B cell (primary cell): ENCODE measurements around the gene LCT. TPM values are rescaled to one million over a fixed set of nuclear protein-coding genes. Genes with fewer than 3 reads are reported as not detected.
"Not testable (repeated sequence)": the region's sequence is repeated elsewhere in the genome, so short reads cannot be mapped to it uniquely, and the experiment has no call there.

Experiments
- ATAC-seq: fragments of 200-7000 bp; cut with Tn5 transposase; one replicate; pipeline ENCODE4 v1.10.0; 2021; ENCODE audit warnings: low read depth, mild to moderate bottlenecking, moderate number of reproducible peaks, moderate library complexity
- CTCF ChIA-PET: fragments of 350-600 bp; sonication (Branson Sonifier 250); formaldehyde crosslinking; loops from one replicate; lab custom pipeline; 2021; ENCODE audit warnings: antibody characterized with exemption, inconsistent platforms; lab: Charles Lee
- POLR2A ChIA-PET: fragments of 350-600 bp; sonication (Branson Sonifier 250); formaldehyde crosslinking; loops from one replicate; lab custom pipeline; 2021; ENCODE audit warnings: antibody characterized with exemption; lab: Charles Lee
- DNase-seq: peaks from one replicate; pipeline ENCODE4 v3.0.0; 2013
- H2AFZ ChIP-seq: 2 replicates; pipeline ENCODE4 v1.6.1; 2012; ENCODE audit warnings: mild to moderate bottlenecking, low read depth, low read length; ENCODE audit not compliant: insufficient read depth, poor library complexity, severe bottlenecking
- H3K27ac ChIP-seq, 2 donors: 1 replicate in 1 of 2; 2 replicates in 1 of 2; pipeline ENCODE4 v1.5.1; 2012 to 2013; ENCODE audit warnings: low read length in 2 of 2, mild to moderate bottlenecking in 2 of 2, moderate library complexity in 1 of 2
- H3K27me3 ChIP-seq, 4 experiments: fragments of 200-600 bp in 1 of 4; sonication (generic) in 1 of 4; replicated peaks in 1 of 4; 1 replicate in 2 of 4; 2 replicates in 2 of 4; pipeline versions ENCODE4 v1.6.1 to v1.7.0; 2013 to 2016; ENCODE audit warnings: low read length in 3 of 4, mild to moderate bottlenecking in 2 of 4, mixed read lengths in 1 of 4, moderate library complexity in 1 of 4; ENCODE audit not compliant: insufficient read depth in 4 of 4, control insufficient read depth in 3 of 4; ENCODE audit errors: control extremely low read depth in 1 of 4
- H3K36me3 ChIP-seq, 2 experiments: replicated peaks in 1 of 2; 1 replicate in 1 of 2; 2 replicates in 1 of 2; pipeline versions ENCODE4 v1.6.1 to v1.7.1; 2013; ENCODE audit warnings: low read length in 1 of 2; ENCODE audit not compliant: insufficient read depth in 2 of 2, control insufficient read depth in 1 of 2; ENCODE audit errors: control extremely low read depth in 1 of 2, extremely low read depth in 1 of 2
- H3K4me1 ChIP-seq, 2 donors: fragments of 200-600 bp in 1 of 2; sonication (generic) in 1 of 2; 1 replicate in 1 of 2; 2 replicates in 1 of 2; pipeline versions ENCODE4 v1.5.1 to v1.6.1; 2013 to 2017; ENCODE audit warnings: low read length in 2 of 2; ENCODE audit not compliant: control insufficient read depth in 2 of 2, insufficient read depth in 2 of 2
- H3K4me2 ChIP-seq: replicated peaks from 2 replicates; pipeline ENCODE3; 2012; ENCODE audit warnings: mild to moderate bottlenecking, low read depth, low read length; ENCODE audit not compliant: poor library complexity, severe bottlenecking
- H3K4me3 ChIP-seq, 5 experiments: fragments of 200-600 bp in 1 of 5; sonication (generic) in 1 of 5; 1 replicate in 3 of 5; 2 replicates in 2 of 5; pipeline versions ENCODE4 v1.5.1 to v1.7.0; 2011 to 2016; ENCODE audit warnings: low read length in 4 of 5, mild to moderate bottlenecking in 4 of 5, low read depth in 2 of 5, control low read depth in 1 of 5, moderate library complexity in 1 of 5; ENCODE audit not compliant: insufficient read depth in 1 of 5; ENCODE audit errors: control extremely low read depth in 1 of 5, extremely low read depth in 1 of 5
- H3K79me2 ChIP-seq: fragments of 200-600 bp; sonication (generic); one replicate; pipeline ENCODE4 v1.6.0; 2016; ENCODE audit warnings: low read length; ENCODE audit not compliant: control insufficient read depth, insufficient read depth
- H3K9ac ChIP-seq: fragments of 200-600 bp; sonication (generic); 2 replicates; pipeline ENCODE4 v1.6.1; 2017; ENCODE audit warnings: mild to moderate bottlenecking, low read length, moderate library complexity
- H3K9me3 ChIP-seq, 3 donors: one replicate each; pipeline versions ENCODE4 v1.6.1 to v1.7.1; 2013; ENCODE audit warnings: low read length in 2 of 3; ENCODE audit not compliant: control insufficient read depth in 2 of 3, insufficient read depth in 1 of 3; ENCODE audit errors: control extremely low read depth in 1 of 3
- H4K20me1 ChIP-seq: 2 replicates; pipeline ENCODE4 v1.6.0; 2012; ENCODE audit warnings: mild to moderate bottlenecking, low read length; ENCODE audit not compliant: insufficient read depth, control insufficient read depth, poor library complexity, severe bottlenecking
- H3K27ac Mint-ChIP-seq: one replicate; pipeline ENCODE4 v1.8.0; 2021; ENCODE audit warnings: mixed read lengths
- H3K27me3 Mint-ChIP-seq: one replicate; pipeline ENCODE4 v1.8.0; 2021; ENCODE audit warnings: mixed read lengths
- H3K4me1 Mint-ChIP-seq: one replicate; pipeline ENCODE4 v1.8.0; 2021; ENCODE audit warnings: mixed read lengths
- H3K4me3 Mint-ChIP-seq: one replicate; pipeline ENCODE4 v1.8.0; 2021; ENCODE audit warnings: mixed read lengths
- H3K9me3 Mint-ChIP-seq: one replicate; pipeline ENCODE4 v1.8.0; 2022; ENCODE audit warnings: mixed read lengths; ENCODE audit not compliant: insufficient read depth
- EZH2 ChIP-seq: IDR thresholded peaks from 2 replicates; pipeline ENCODE4 v1.6.1; 2012; ENCODE audit warnings: borderline replicate concordance, low read depth, mild to moderate bottlenecking, moderate library complexity, low read length; ENCODE audit not compliant: insufficient read depth, poor library complexity, severe bottlenecking
- WGBS: methylation state at CpG from one replicate; pipeline ENCODE4 v1.1.5; 2013; ENCODE audit warnings: missing lambda C conversion rate; ENCODE audit not compliant: insufficient coverage; 5-methylcytosine and 5-hydroxymethylcytosine counted together
- intact Hi-C: fragments of 100-400 bp; cut with micrococcal nuclease; formaldehyde crosslinking; loops from one replicate; pipeline ENCODE4 v1.10.0; 2022
- polyA plus RNA-seq: library from polyadenylated mRNA; depleted of rRNA; stranded (reverse); fragments of >200 nt; gene quantifications from 2 replicates; pipeline ENCODE4 v1.2.3, GENCODE V29; 2012
- total RNA-seq, 2 donors: library from RNA; stranded (reverse); fragments of 120-200 nt in 1 of 2; gene quantifications; 1 replicate in 1 of 2; 2 replicates in 1 of 2; pipeline versions ENCODE4 v1.2.3 to v1.2.4, GENCODE V29; 2013 to 2022
- TF ChIP-seq, protein P1 (sequence below): fragments of 200-600 bp; IDR thresholded peaks from one replicate; pipeline ENCODE4 v1.8.0; 2022; ENCODE audit warnings: antibody characterized with exemption, mild to moderate bottlenecking

The LCT gene
- total and polyA plus RNA-seq, 2 donors (not counting 1 experiment from before 2014, with no cell fraction given), result 0.03 to 0.07 TPM

DNA sequence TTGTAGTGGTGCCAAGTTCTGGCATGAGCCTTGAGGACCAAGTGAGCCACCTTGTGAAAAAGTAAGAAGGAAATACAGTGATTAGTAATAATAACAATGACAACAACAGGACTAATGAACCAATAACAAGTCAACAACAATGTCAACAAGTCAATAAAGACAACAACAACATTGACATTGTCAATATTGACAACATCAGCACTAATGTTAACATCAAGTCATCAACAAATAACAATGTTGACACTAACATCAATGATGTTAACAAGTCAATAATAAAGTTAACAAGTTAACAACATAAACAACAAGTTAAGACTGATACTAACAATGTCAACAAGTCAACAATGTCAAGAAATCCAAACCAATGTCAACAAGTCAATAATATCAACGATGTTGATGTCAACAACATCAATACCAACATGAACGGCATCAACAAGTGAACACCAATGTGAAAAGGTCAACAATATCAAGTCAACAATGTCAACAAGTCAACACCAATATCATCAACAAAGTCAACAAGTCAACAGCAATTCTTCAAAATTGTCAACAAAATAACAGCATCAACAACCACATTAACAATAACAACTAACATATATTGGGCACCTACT lies 24.0 kb downstream of the LCT start:
- WGBS, result 97% methylated on average over 2 of the region's 2 CpGs
- no peak overlapping the region for H3K27ac ChIP-seq

DNA sequence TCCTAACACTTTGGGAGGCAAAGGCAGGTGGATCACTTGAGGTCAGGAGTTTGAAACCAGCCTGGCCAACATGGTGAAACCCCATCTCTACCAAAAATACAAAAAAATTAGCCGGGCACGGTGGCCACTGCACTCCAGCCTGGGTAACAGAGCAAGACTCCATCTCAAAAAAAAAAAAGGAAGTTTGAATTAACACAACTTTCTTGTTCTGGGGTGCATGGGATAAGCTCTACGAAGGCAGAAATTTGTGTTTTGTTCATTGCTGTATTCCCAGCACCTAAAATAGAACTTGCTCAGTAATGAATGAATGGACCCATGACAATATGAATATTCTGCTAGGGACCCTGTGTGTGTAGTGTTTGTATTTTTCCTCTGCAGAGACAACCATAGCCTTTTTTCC lies 29.1 kb downstream of the LCT start:
- H3K4me1 Mint-ChIP-seq, H3K4me3 ChIP-seq, H3K27ac Mint-ChIP-seq, H3K27me3 ChIP-seq, H3K27me3 Mint-ChIP-seq, H3K79me2 ChIP-seq, H4K20me1 ChIP-seq, H3K4me3 Mint-ChIP-seq, H3K27ac ChIP-seq, intact Hi-C loops, ATAC-seq, DNase-seq, H3K4me1 ChIP-seq, H3K9me3 Mint-ChIP-seq, H3K9ac ChIP-seq, H3K9me3 ChIP-seq, H2AFZ ChIP-seq, H3K4me2 ChIP-seq, POLR2A ChIA-PET, H3K36me3 ChIP-seq: not testable (repeated sequence)
- CTCF ChIA-PET, result interaction anchor here (2.9 kb wide), 1 partner anchor 10 kb away, joined by 15 read pairs; no protein-coding TSS in a partner anchor
- WGBS, result 40% methylated on average over 2 of the region's 3 CpGs

More for the DNA sequence above, 24.0 kb downstream of the LCT start:
- Histone ChIP-seq H3K4me3 (no peak overlapping the region), H3K4me1 (no peaks in the 10 kb centered on the region), H3K79me2 (no peaks in the 10 kb centered on the region), H3K27me3 (no peaks in the 10 kb centered on the region), H3K4me2 (no peak overlapping the region), H4K20me1 (no peaks in the 10 kb centered on the region), H2AFZ (no peak overlapping the region), H3K9me3 (peaks cover 0 to 4% (median 0%) of the 10 kb centered on the region in 3 donors), H3K9ac (no peak overlapping the region), H3K36me3 (no peaks in the 10 kb centered on the region)
- POLR2A ChIA-PET, result no interaction called here
- intact Hi-C loops, result no loop called here
- Mint-ChIP-seq H3K4me1 (no peaks in the 10 kb centered on the region), H3K27ac (no peak overlapping the region), H3K9me3 (no peaks in the 10 kb centered on the region), H3K4me3 (no peak overlapping the region), H3K27me3 (peaks cover 5% of the 10 kb centered on the region)
- no peak for TF ChIP-seq EZH2
- TF ChIP-seq, protein P1, sequence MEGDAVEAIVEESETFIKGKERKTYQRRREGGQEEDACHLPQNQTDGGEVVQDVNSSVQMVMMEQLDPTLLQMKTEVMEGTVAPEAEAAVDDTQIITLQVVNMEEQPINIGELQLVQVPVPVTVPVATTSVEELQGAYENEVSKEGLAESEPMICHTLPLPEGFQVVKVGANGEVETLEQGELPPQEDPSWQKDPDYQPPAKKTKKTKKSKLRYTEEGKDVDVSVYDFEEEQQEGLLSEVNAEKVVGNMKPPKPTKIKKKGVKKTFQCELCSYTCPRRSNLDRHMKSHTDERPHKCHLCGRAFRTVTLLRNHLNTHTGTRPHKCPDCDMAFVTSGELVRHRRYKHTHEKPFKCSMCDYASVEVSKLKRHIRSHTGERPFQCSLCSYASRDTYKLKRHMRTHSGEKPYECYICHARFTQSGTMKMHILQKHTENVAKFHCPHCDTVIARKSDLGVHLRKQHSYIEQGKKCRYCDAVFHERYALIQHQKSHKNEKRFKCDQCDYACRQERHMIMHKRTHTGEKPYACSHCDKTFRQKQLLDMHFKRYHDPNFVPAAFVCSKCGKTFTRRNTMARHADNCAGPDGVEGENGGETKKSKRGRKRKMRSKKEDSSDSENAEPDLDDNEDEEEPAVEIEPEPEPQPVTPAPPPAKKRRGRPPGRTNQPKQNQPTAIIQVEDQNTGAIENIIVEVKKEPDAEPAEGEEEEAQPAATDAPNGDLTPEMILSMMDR, result no peak
- DNase-seq, result no peak
- no peak for ATAC-seq
- CTCF ChIA-PET, result no interaction called here
